Measurements from ENCODE around the gene NR1I3.

DNA sequence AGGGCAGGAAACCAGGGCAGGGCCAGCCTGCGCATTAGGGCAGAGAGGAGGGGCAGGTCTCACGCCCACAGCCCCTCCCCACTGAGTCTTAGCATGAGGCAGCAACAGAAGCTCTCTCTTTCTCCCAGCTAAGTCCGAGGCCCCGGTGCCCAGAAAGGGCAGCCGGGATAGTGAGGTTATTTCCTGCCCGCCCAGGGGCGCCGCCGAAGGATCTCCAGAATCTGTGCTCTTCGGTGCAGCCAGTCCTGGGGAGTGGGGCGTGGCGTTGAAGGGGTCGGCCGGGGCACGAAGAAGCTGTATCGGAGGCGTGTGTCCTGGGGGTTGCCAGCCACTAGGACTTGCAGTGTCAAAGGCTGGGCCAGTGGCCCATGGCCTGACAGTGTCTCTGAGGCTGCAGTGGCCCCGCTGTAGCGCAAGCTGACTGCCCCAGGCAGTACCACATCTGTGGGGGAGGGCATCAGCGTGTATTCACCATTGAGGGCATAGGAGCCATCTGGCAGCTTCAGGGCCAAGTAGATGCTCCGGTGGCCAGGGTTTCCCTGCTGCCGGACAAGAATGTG, 47.0 kb downstream of the NR1I3 start:
- no peak for TF ChIP-seq CTCF (IDR thresholded peaks at IDR 0.05)
- TF ChIP-seq EZH2phosphoT487 (IDR thresholded peaks at IDR 0.05): no peak
- TF ChIP-seq EZH2 (IDR thresholded peaks at IDR 0.05): no peak

Data from neural progenitor cell (in vitro differentiated cells).